IPS-15b (cell line): Measurements from ENCODE around the gene RTN4RL1.
"Not testable (repeated sequence)": the region's sequence is repeated elsewhere in the genome, so short reads cannot be mapped to it uniquely, and the experiment has no call there.

ENCODE experiments used
- H3K27me3 ChIP-seq: one replicate; pipeline ENCODE4 v1.6.1; 2013; ENCODE audit warnings: low read length; ENCODE audit not compliant: control insufficient read depth, insufficient read depth
- H3K36me3 ChIP-seq: one replicate; pipeline ENCODE4 v1.6.1; 2013; ENCODE audit warnings: low read length; ENCODE audit not compliant: control insufficient read depth, insufficient read depth
- H3K4me1 ChIP-seq: one replicate; pipeline ENCODE4 v1.6.1; 2013; ENCODE audit warnings: mild to moderate bottlenecking, low read length; ENCODE audit not compliant: control insufficient read depth, insufficient read depth
- H3K4me3 ChIP-seq: one replicate; pipeline ENCODE4 v1.5.1; 2013; ENCODE audit warnings: low read depth, low read length
- H3K9ac ChIP-seq: one replicate; pipeline ENCODE4 v1.6.1; 2013; ENCODE audit warnings: low read depth, mild to moderate bottlenecking, low read length
- H3K9me3 ChIP-seq: one replicate; pipeline ENCODE4 v1.6.1; 2013; ENCODE audit warnings: mild to moderate bottlenecking, low read length; ENCODE audit not compliant: control insufficient read depth, insufficient read depth

Gene RTN4RL1

DNA sequence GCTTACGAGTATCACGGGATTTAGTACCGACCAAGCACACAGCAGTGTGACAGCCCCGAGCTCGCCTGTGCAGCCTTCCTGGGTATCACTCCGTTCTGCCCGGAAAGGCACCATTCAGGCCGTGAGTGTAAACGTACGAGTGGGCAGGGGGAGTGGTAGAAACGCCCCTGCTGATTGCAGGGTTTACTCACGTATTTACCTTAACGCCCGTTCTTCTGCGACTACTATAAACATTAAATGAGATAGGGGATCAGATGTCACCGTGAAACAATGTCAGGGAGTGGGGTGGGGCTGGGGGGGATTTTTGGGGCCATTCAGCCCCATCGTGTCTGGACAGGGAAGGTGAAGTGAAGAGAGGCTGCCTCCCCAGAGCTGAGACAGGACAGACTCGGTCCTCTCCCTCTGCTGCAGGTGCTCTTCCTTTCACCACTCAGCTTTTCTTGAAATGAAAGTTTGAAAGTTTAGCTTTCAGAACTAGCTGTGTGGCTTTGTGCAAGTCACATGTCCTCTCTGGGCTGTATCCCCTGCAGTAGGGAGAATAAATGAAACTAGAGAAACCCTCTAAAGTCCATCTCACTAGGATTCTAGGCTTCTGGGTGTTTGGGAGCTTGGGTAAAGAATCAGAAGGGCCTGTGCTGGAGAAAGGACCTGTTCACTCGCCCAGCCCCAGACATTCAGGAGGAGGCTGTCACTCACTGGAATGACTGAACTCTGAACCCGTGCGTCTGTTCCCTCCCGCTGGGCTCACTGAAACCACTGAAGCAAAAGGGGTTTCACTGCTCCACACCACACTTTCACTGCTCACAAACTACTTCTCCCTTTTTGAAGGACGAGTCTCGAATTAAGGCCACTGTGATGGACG, 128.7 kb downstream of the RTN4RL1 start:
- no peak overlapping the region for H3K4me3 ChIP-seq
- H3K9ac ChIP-seq: no peak overlapping the region
- H3K27me3 ChIP-seq: no peaks in the 10 kb centered on the region
- H3K4me1 ChIP-seq: no peaks in the 10 kb centered on the region
- no peaks in the 10 kb centered on the region for H3K9me3 ChIP-seq
- H3K36me3 ChIP-seq: peaks cover 25% of the 10 kb centered on the region

DNA sequence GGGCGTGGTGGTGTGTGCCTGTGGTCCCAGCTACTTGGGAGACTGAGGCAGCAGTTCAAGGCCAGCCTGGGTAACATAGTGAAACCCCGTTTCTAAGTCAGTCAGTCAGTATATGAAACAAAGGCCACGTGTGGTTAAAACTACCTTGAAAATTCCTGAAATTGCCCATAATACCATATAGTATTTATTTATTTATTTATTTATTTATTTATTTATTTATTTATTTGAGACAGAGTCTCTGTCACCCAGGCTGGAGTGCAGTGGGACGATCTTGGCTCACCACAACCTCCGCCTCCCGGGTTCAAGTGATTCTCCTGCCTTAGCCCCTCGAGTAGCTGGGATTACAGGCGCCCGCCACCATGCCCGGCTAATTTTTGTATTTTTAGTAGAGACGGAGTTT, 129.7 kb downstream of the RTN4RL1 start:
- H3K9ac ChIP-seq, H3K27me3 ChIP-seq, H3K9me3 ChIP-seq, H3K4me1 ChIP-seq, H3K4me3 ChIP-seq: not testable (repeated sequence)
- H3K36me3 ChIP-seq: peaks cover 30% of the 10 kb centered on the region

DNA sequence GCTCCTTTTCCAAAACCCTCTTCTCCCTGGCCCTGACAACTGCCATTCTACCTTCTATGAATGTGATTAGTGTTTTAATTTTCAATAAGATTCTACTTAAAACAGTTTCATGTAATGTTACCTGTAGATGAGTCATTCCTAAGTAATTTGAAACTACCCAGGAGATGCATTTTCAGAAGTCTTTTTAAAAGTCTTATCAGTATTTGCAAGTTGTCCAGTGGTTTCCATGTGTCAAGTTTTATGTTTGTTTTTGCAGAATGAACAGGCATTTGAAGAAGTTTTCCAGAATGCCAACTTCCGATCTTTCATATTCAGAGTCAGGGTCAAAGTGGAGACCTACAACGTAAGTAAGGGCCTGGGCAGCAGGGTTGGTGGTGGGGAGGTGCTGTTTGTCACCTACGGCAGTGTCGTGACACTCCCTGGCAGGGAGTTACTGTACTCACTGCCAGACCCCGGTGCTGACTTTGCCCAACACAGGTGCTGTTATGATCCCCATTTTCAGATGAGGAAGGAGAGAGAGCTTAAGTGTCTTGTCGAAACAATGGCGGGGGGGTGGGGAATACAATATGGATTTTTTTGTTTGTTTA, 130.3 kb downstream of the RTN4RL1 start:
- H3K36me3 ChIP-seq: peaks cover 33% of the 10 kb centered on the region
- H3K4me3 ChIP-seq: no peak overlapping the region
- H3K9me3 ChIP-seq: no peaks in the 10 kb centered on the region
- H3K9ac ChIP-seq: no peak overlapping the region
- no peaks in the 10 kb centered on the region for H3K4me1 ChIP-seq
- no peaks in the 10 kb centered on the region for H3K27me3 ChIP-seq

DNA sequence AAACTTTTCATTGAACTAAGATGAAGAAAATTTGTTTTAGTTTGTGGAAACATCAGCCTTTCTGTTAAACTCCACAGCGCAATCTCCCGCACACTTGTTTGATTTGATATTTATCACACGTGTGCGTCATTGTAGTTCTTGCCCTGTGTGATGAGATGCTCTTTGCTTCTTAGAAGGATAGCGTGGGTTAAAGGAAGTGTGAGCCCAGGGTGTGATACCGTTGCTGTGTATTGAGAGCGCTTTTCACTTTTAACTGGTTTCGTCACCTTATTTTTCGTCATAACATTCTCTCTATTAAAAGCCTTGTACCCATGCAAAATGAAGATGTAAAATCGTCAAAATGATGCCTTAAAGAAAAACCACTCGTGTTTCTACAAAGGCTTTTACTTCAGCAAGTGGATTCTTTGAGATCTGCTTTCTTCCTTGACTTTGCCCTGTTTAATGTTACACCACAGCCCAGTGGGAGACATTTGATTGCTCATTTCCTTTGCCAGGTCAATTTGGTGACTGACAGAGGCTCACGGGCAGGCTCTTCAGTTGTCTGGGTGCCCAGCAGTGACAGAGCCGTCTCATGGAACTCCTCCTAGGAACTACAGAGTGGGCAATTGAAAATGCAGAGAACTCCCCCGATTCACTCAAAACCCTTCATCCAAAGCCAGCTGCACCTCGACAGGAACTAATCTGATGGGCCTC, 134.2 kb downstream of the RTN4RL1 start:
- no peaks in the 10 kb centered on the region for H3K9me3 ChIP-seq
- H3K36me3 ChIP-seq: peaks cover 36% of the 10 kb centered on the region
- no peak overlapping the region for H3K9ac ChIP-seq
- H3K4me1 ChIP-seq: no peaks in the 10 kb centered on the region
- no peak overlapping the region for H3K4me3 ChIP-seq
- no peaks in the 10 kb centered on the region for H3K27me3 ChIP-seq

DNA sequence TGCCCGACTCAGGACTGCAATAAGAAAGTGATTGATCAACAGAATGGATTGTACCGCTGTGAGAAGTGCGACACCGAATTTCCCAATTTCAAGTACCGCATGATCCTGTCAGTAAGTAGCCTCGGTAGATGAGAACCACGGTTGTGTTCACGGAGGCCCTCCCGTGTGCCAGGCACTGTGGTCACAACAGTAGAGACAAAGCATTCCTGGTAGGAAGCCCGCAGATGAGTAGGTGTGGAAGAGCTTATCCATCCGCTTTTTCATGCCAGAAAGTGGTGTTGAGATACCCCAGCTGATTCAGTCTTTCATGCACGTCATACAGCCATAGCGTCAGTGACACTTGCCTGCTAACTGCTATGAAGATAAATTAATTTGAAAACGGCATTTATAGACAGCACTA, 136.4 kb downstream of the RTN4RL1 start:
- H3K27me3 ChIP-seq: no peaks in the 10 kb centered on the region
- no peaks in the 10 kb centered on the region for H3K4me1 ChIP-seq
- H3K4me3 ChIP-seq: no peak overlapping the region
- H3K9ac ChIP-seq: no peak overlapping the region
- no peaks in the 10 kb centered on the region for H3K9me3 ChIP-seq
- H3K36me3 ChIP-seq: peaks cover 48% of the 10 kb centered on the region
